Esophagus squamous epithelium (tissue), 5 donors: ENCODE data around the gene GABRG3. TPM values are rescaled to one million over a fixed set of nuclear protein-coding genes. Genes with fewer than 3 reads are reported as not detected.

Experiments
- DNase-seq: peaks from one replicate; lab custom pipeline; 2025; lab: John Stamatoyannopoulos, UW
- H3K27ac ChIP-seq, 4 donors: fragments of 200-600 bp; sonication (generic); one replicate each; pipeline ENCODE4 v1.5.1; 2016 to 2019; ENCODE audit warnings: mild to moderate bottlenecking in 1 of 4
- H3K27me3 ChIP-seq, 4 donors: fragments of 200-600 bp; sonication (generic); 1 replicate in 3 of 4; 2 replicates in 1 of 4; pipeline versions ENCODE4 v1.5.1 to v1.6.0; 2017 to 2021; ENCODE audit warnings: antibody characterized with exemption in 1 of 4
- H3K36me3 ChIP-seq, 3 donors: fragments of 200-600 bp; sonication (generic); one replicate each; pipeline ENCODE4 v1.5.1; 2016 to 2019
- H3K4me1 ChIP-seq, 3 donors: fragments of 200-600 bp; sonication (generic); one replicate each; pipeline ENCODE4 v1.5.1; 2017 to 2019
- H3K4me3 ChIP-seq, 4 donors: fragments of 200-600 bp; sonication (generic); 1 replicate in 3 of 4; 2 replicates in 1 of 4; pipeline ENCODE4 v1.5.1; 2016 to 2019; ENCODE audit warnings: mild to moderate bottlenecking in 2 of 4, moderate library complexity in 1 of 4
- H3K9me3 ChIP-seq, 3 donors: fragments of 200-600 bp; sonication (generic); one replicate each; pipeline ENCODE4 v1.5.1; 2016 to 2019
- CTCF ChIP-seq, 6 experiments: fragments of 450-650 bp in 4 of 6; fragments of 200-600 bp in 2 of 6; sonication (generic) in 2 of 6; IDR thresholded peaks; one replicate each; pipeline ENCODE4 v1.5.1; 2016 to 2019; ENCODE audit warnings: antibody characterized with exemption in 6 of 6, mild to moderate bottlenecking in 4 of 6, moderate library complexity in 4 of 6
- POLR2A ChIP-seq, 4 donors: fragments of 450-650 bp; IDR thresholded peaks; one replicate each; pipeline ENCODE4 v1.6.1; 2017; ENCODE audit warnings: antibody characterized with exemption in 4 of 4, mild to moderate bottlenecking in 4 of 4, moderate library complexity in 3 of 4
- WGBS, 2 donors: methylation state at CpG; one replicate each; pipeline ENCODE4 v1.1.5; 2018; 5-methylcytosine and 5-hydroxymethylcytosine counted together
- intact Hi-C: fragments of 100-400 bp; cut with DNase I; formaldehyde crosslinking; loops from one replicate; pipeline ENCODE4 v1.15.0; 2022
- total RNA-seq, 4 donors: library from RNA; depleted of rRNA; stranded (reverse); fragments of >200 nt; gene quantifications; one replicate each; pipeline ENCODE4 v1.1.0, GENCODE V29; 2016
- donor health status: DM: yes; HTN: yes; CAD: no.

Gene GABRG3
- total RNA-seq, 4 donors from 2014 or later = 0.04 to 0.08 TPM; not detected in 2

- no peak for DNase-seq
- TF ChIP-seq CTCF (IDR thresholded peaks at IDR 0.05) (no peak), POLR2A (IDR thresholded peaks at IDR 0.05) (no peak)
- 72 to 77% methylated on average over 9 of the region's 9 CpGs for WGBS, 2 donors
- Histone ChIP-seq H3K27me3 (no peaks in the 10 kb centered on the region), H3K4me3 (no peak overlapping the region), H3K27ac (no peak overlapping the region), H3K4me1 (no peaks in the 10 kb centered on the region), H3K9me3 (no peaks in the 10 kb centered on the region), H3K36me3 (no peaks in the 10 kb centered on the region)
- intact Hi-C loops = no loop called here
Observed at GRCh38 chr15:27254055-27254454, 283.1 kb downstream of the GABRG3 start.

- Histone ChIP-seq H3K4me1 (no peaks in the 10 kb centered on the region), H3K36me3 (no peaks in the 10 kb centered on the region), H3K9me3 (no peaks in the 10 kb centered on the region), H3K4me3 (no peak overlapping the region), H3K27me3 (no peaks in the 10 kb centered on the region), H3K27ac (no peak overlapping the region)
- TF ChIP-seq POLR2A (IDR thresholded peaks at IDR 0.05) (no peak), CTCF (IDR thresholded peaks at IDR 0.05) (no peak)
- intact Hi-C loops = no loop called here
- no peak for DNase-seq
- 86% methylated on average over 2 of the region's 3 CpGs; no CpG with 5 or more reads in 1 of the 2 donors for WGBS, 2 donors
Observed at GRCh38 chr15:27254801-27255200, 283.8 kb downstream of the GABRG3 start.

GRCh38 chr15:27256446-27256845 lies 285.5 kb downstream of the GABRG3 start:
- H3K4me1 ChIP-seq = no peaks in the 10 kb centered on the region
- TF ChIP-seq CTCF (IDR thresholded peaks at IDR 0.05) = no peak
- no peak for TF ChIP-seq POLR2A (IDR thresholded peaks at IDR 0.05)
- no peak overlapping the region for H3K27ac ChIP-seq
- H3K36me3 ChIP-seq = no peaks in the 10 kb centered on the region
- 66 to 68% methylated on average over 4 to 5 of the region's 5 CpGs for WGBS, 2 donors
- H3K4me3 ChIP-seq = no peak overlapping the region
- intact Hi-C loops = no loop called here
- H3K27me3 ChIP-seq = no peaks in the 10 kb centered on the region
- DNase-seq = no peak
- no peaks in the 10 kb centered on the region for H3K9me3 ChIP-seq

GRCh38 chr15:27258287-27258686 lies 287.3 kb downstream of the GABRG3 start:
- TF ChIP-seq CTCF (IDR thresholded peaks at IDR 0.05) (no peak), POLR2A (IDR thresholded peaks at IDR 0.05) (no peak)
- no peak for DNase-seq
- Histone ChIP-seq H3K4me3 (no peak overlapping the region), H3K4me1 (no peaks in the 10 kb centered on the region), H3K36me3 (no peaks in the 10 kb centered on the region), H3K9me3 (no peaks in the 10 kb centered on the region), H3K27me3 (no peaks in the 10 kb centered on the region), H3K27ac (no peak overlapping the region)
- intact Hi-C loops = no loop called here
- 65% methylated on average over 4 of the region's 4 CpGs for WGBS, 2 donors

GRCh38 chr15:27260523-27260922 lies 289.5 kb downstream of the GABRG3 start:
- Histone ChIP-seq H3K36me3 (no peaks in the 10 kb centered on the region), H3K9me3 (no peaks in the 10 kb centered on the region), H3K27ac (no peak overlapping the region), H3K4me3 (no peak overlapping the region), H3K27me3 (no peaks in the 10 kb centered on the region), H3K4me1 (no peaks in the 10 kb centered on the region)
- intact Hi-C loops = no loop called here
- WGBS, 2 donors = 69 to 74% methylated on average over 4 of the region's 4 CpGs
- no peak for TF ChIP-seq CTCF (IDR thresholded peaks at IDR 0.05)
- TF ChIP-seq POLR2A (IDR thresholded peaks at IDR 0.05) = no peak
- no peak for DNase-seq
